ENCODE data around the gene HOXC6.
"Not testable (repeated sequence)": the region's sequence is repeated elsewhere in the genome, so short reads cannot be mapped to it uniquely, and the experiment has no call there.

Gene HOXC6

GRCh38 chr12:54074308-54074707, 46.1 kb downstream of the HOXC6 start:
- Mint-ChIP-seq H3K27ac (no peak overlapping the region), H3K36me3 (no peaks in the 10 kb centered on the region), H3K9me3 (ENCODE audit: low read depth) (no peaks in the 10 kb centered on the region), H3K4me1 (ENCODE audit: low read depth) (no peaks in the 10 kb centered on the region), H3K27me3 (peaks cover 8% of the 10 kb centered on the region), H3K4me3 (no peak overlapping the region)

- Mint-ChIP-seq H3K9me3 (ENCODE audit: low read depth) (no peaks in the 10 kb centered on the region), H3K4me3 (no peak overlapping the region), H3K4me1 (ENCODE audit: low read depth) (peaks cover 1% of the 10 kb centered on the region), H3K27ac (no peak overlapping the region), H3K27me3 (peaks cover 5% of the 10 kb centered on the region), H3K36me3 (no peaks in the 10 kb centered on the region)
Measured at GRCh38 chr12:54075409-54075808, 47.2 kb downstream of the HOXC6 start.

- H3K27ac Mint-ChIP-seq, result no peak overlapping the region
- H3K4me1 Mint-ChIP-seq (ENCODE audit: low read depth), result peaks cover 6% of the 10 kb centered on the region
- H3K36me3 Mint-ChIP-seq, result no peaks in the 10 kb centered on the region
- no peak overlapping the region for H3K4me3 Mint-ChIP-seq
- no peaks in the 10 kb centered on the region for H3K9me3 Mint-ChIP-seq (ENCODE audit: low read depth)
- peaks cover 2% of the 10 kb centered on the region for H3K27me3 Mint-ChIP-seq
Measured at GRCh38 chr12:54075974-54076373, 47.7 kb downstream of the HOXC6 start.

GRCh38 chr12:54077843-54078242, 49.6 kb downstream of the HOXC6 start:
- H3K9me3 Mint-ChIP-seq (ENCODE audit: low read depth); H3K36me3 Mint-ChIP-seq; H3K27me3 Mint-ChIP-seq; H3K4me3 Mint-ChIP-seq: not testable (repeated sequence)
- Mint-ChIP-seq H3K27ac (peak overlapping the region; percentile 54), H3K4me1 (ENCODE audit: low read depth) (peaks cover 19% of the 10 kb centered on the region)

- not testable (repeated sequence) for H3K9me3 Mint-ChIP-seq (ENCODE audit: low read depth); H3K36me3 Mint-ChIP-seq; H3K27me3 Mint-ChIP-seq; H3K4me3 Mint-ChIP-seq
- Mint-ChIP-seq H3K27ac (peak overlapping the region; percentile 18), H3K4me1 (ENCODE audit: low read depth) (peaks cover 30% of the 10 kb centered on the region)
Measured at GRCh38 chr12:54079115-54079514, 50.9 kb downstream of the HOXC6 start.

All from activated naive CD8-positive, alpha-beta T cell (primary cell).